Choroid plexus epithelial cell (primary cell): ENCODE measurements around the gene DHX35.
A peak's percentile ranks its signal among the peaks of the same experiment; 100 is the strongest.

ENCODE experiments used
- DNase-seq: peaks from one replicate; pipeline ENCODE4 v3.0.0-alpha.2; 2010; ENCODE audit warnings: low read depth
- H3K4me3 ChIP-seq: 2 replicates; pipeline ENCODE4 v1.5.1; 2011; ENCODE audit warnings: low read depth, mild to moderate bottlenecking, control low read depth, low read length, moderate library complexity
- CTCF ChIP-seq: conservative IDR thresholded peaks from 2 replicates; pipeline ENCODE4 v1.5.1; 2011; ENCODE audit warnings: low read depth, mild to moderate bottlenecking, control low read depth, inconsistent platforms, low read length, moderate library complexity

DHX35 gene

DNA sequence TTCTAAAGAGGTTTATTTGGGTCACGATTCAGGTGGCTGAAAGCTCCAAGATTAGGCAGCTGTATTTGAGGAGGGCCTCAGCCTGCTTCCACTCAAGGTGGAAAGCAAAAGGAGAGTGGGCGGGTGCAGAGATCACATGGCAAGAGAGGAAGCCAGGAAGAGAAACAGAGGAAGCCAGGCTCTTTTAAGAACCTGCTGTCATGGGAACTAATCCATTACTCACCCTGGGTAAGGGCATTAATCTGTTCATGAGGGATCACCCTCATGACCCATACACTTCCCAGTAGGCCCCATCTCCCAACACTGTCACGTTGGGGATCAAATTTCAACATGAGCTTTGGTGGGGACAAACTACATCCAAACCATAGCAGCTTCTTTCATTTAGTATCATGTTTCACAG is 53.9 kb downstream of the DHX35 start:
- no peak for TF ChIP-seq CTCF
- DNase-seq = no peak
- no peak overlapping the region for H3K4me3 ChIP-seq

DNA sequence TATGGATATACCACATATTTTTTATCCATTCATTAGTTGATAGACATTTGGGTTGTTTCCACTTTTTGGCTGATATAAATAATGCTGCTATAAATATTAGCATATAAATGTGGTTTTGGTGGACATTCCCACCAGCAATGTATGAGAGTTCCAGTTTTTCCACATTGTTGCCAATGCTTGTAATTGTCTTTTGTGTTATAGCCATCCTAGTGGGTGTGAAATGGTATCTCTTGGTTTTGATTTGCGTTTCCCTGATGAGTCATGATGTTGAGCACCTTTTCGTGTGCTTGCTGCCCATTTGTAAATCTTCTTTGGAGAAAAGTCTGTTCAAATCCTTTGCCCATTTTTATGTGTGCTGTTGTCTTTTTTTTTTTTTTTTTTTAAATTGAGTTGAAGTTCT is 54.4 kb downstream of the DHX35 start:
- H3K4me3 ChIP-seq = no peak overlapping the region
- no peak for TF ChIP-seq CTCF
- no peak for DNase-seq

DNA sequence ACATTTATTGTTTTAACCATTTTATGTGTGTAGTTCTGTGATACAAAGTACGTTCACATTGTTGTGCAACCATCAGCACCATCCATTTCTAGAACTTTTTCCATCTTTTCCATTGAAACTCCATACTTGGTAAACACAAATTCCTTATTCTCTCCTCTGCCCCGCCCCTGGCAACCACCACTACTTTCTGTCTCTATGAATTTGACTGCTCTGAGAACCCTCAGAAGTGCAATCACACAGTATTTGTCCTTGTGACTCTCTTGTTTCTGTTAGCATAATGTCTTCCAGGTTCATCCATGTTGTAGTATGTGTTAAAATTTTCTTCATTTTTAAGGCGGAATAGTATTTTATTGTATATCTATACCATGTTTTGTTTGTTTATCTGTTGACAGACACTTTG is 56.9 kb downstream of the DHX35 start:
- no peak for DNase-seq
- H3K4me3 ChIP-seq = no peak overlapping the region
- no peak for TF ChIP-seq CTCF

- TF ChIP-seq CTCF = no peak
- H3K4me3 ChIP-seq = no peak overlapping the region
- peak; percentile 41 for DNase-seq
Measured at GRCh38 chr20:39019805-39020325, 57.7 kb downstream of the DHX35 start.

DNA sequence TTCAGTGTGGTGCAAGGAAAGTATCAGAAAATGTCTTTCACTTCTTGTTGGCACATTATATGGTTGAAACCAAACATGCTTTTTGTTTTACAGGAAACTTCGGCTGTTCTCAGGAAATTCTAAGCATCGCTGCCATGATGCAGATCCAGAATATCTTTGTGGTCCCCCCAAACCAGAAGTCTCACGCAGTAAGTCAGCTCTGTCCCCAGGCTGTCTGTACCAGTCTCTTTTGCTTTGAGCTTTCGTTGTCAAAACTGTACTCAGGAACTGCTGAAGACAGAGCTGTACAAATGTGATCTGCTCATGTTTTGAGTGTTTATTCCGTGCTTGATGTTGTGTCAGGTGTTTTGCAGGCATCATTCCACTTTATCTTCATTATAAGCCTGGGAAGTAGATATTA is 59.6 kb downstream of the DHX35 start:
- TF ChIP-seq CTCF = no peak
- DNase-seq = no peak
- no peak overlapping the region for H3K4me3 ChIP-seq

DNA sequence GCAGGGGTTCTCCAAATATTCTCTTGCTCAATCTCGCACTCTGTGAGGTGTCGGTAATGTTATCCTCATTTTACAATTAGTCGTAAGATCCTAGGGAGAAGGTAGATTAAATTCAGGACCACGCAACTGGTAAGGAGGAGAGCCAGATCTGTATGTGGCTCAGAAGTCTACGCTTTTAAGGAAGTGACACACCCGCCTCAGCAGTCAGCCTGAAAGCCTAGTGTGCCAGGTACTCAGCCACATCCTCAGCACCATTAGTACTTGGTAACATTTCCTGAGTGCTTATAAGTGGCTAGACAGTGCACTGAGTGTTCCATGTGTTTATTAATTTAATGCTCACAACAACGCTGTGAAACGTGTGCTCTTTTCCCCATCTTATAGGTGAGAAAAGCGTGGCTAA is 63.7 kb downstream of the DHX35 start:
- no peak for TF ChIP-seq CTCF

DNA sequence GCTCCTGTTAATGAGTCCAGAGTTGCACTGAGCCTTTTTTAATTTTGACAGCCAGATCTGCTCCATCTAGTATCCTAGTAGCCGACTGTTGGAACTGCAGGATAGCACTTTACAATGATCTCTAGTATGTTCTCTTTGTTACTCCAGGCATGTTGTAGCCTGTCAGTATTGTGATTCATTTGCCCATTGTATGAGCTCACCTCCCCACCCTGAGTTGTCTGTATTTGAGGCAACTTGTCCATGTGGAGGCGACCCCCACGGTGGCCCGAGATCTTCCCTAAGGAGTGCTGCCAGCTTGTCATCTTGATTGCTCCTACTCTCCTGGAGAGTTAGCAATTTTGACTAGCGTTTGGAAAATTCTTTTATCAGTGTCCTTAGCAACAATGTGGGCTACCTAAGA is 67.2 kb downstream of the DHX35 start:
- no peak for TF ChIP-seq CTCF

More for the DNA sequence above, 63.7 kb downstream of the DHX35 start:
- DNase-seq = no peak
- no peak overlapping the region for H3K4me3 ChIP-seq

More for the DNA sequence above, 67.2 kb downstream of the DHX35 start:
- no peak overlapping the region for H3K4me3 ChIP-seq
- no peak for DNase-seq
